H9 (cell line): ENCODE data around the gene FGFR3. TPM values are rescaled to one million over a fixed set of nuclear protein-coding genes. Genes with fewer than 3 reads are reported as not detected.
A peak's percentile ranks its signal among the peaks of the same experiment; 100 is the strongest.

Experiments used
- DNase-seq: peaks from one replicate; pipeline ENCODE4 v3.0.0-alpha.2; 2017
- H2AFZ ChIP-seq: one replicate; pipeline ENCODE4 v1.6.1; 2013; ENCODE audit warnings: mild to moderate bottlenecking, low read length, control low read depth, moderate library complexity
- H2AK5ac ChIP-seq: 2 replicates; pipeline ENCODE4 v1.6.1; 2013; ENCODE audit warnings: low read length, control low read depth, mixed read lengths; ENCODE audit not compliant: insufficient read length
- H2BK120ac ChIP-seq: one replicate; pipeline ENCODE4 v1.6.1; 2013; ENCODE audit warnings: low read depth, mild to moderate bottlenecking, low read length, control low read depth, inconsistent platforms; ENCODE audit not compliant: poor library complexity, severe bottlenecking
- H2BK12ac ChIP-seq: 2 replicates; pipeline ENCODE4 v1.6.1; 2013; ENCODE audit warnings: low read length, control low read depth, mixed read lengths, low read depth; ENCODE audit not compliant: insufficient read length
- H2BK15ac ChIP-seq: 2 replicates; pipeline ENCODE4 v1.6.1; 2013; ENCODE audit warnings: low read depth, low read length, control low read depth
- H2BK20ac ChIP-seq: one replicate; pipeline ENCODE4 v1.6.1; 2013; ENCODE audit warnings: low read depth, mild to moderate bottlenecking, low read length, control low read depth, inconsistent platforms; ENCODE audit not compliant: poor library complexity, severe bottlenecking
- H2BK5ac ChIP-seq: 2 replicates; pipeline ENCODE4 v1.6.1; 2013; ENCODE audit warnings: low read length, control low read depth, mixed read lengths; ENCODE audit not compliant: insufficient read length
- H3K14ac ChIP-seq: 2 replicates; pipeline ENCODE4 v1.6.1; 2013; ENCODE audit warnings: low read length, control low read depth; ENCODE audit not compliant: insufficient read depth
- H3K18ac ChIP-seq: 2 replicates; pipeline ENCODE4 v1.6.1; 2013; ENCODE audit warnings: low read depth, mild to moderate bottlenecking, mixed read lengths, low read length, control low read depth; ENCODE audit not compliant: insufficient read length
- H3K23ac ChIP-seq: 2 replicates; pipeline ENCODE4 v1.6.1; 2013; ENCODE audit warnings: low read length, control low read depth, mixed read lengths, low read depth; ENCODE audit not compliant: insufficient read length
- H3K23me2 ChIP-seq: 2 replicates; pipeline ENCODE4 v1.6.1; 2013; ENCODE audit warnings: low read depth, mild to moderate bottlenecking, mixed read lengths, low read length, control low read depth; ENCODE audit not compliant: insufficient read length, poor library complexity, severe bottlenecking
- H3K27ac ChIP-seq: 2 replicates; pipeline ENCODE4 v1.5.1; 2013; ENCODE audit warnings: low read length, control low read depth, mixed read lengths, low read depth; ENCODE audit not compliant: insufficient read length
- H3K27me3 ChIP-seq: 2 replicates; pipeline ENCODE4 v1.6.1; 2013; ENCODE audit warnings: low read length, control low read depth, inconsistent platforms; ENCODE audit not compliant: insufficient read depth
- H3K4ac ChIP-seq: 2 replicates; pipeline ENCODE4 v1.6.1; 2013; ENCODE audit warnings: low read depth, mild to moderate bottlenecking, control low read depth, inconsistent platforms, low read length, moderate library complexity
- H3K4me1 ChIP-seq: 2 replicates; pipeline ENCODE4 v1.6.1; 2013; ENCODE audit warnings: low read length, control low read depth, inconsistent platforms; ENCODE audit not compliant: insufficient read depth
- H3K4me2 ChIP-seq: 2 replicates; pipeline ENCODE4 v1.6.1; 2013; ENCODE audit warnings: low read length, control low read depth, mixed read lengths; ENCODE audit not compliant: insufficient read length, insufficient read depth
- H3K56ac ChIP-seq: 2 replicates; pipeline ENCODE4 v1.6.1; 2013; ENCODE audit warnings: low read depth, mild to moderate bottlenecking, mixed read lengths, low read length, control low read depth; ENCODE audit not compliant: insufficient read length
- H3K79me1 ChIP-seq: 2 replicates; pipeline ENCODE4 v1.6.1; 2013; ENCODE audit warnings: low read depth, mild to moderate bottlenecking, moderate library complexity, low read length, control low read depth, inconsistent platforms; ENCODE audit not compliant: insufficient read depth, poor library complexity, severe bottlenecking
- H3K79me2 ChIP-seq: 2 replicates; pipeline ENCODE4 v1.6.1; 2013; ENCODE audit warnings: low read length, control low read depth, inconsistent platforms; ENCODE audit not compliant: insufficient read depth
- H3K9ac ChIP-seq: 2 replicates; pipeline ENCODE4 v1.6.1; 2013; ENCODE audit warnings: low read length, control low read depth, mixed read lengths; ENCODE audit not compliant: insufficient read length; ENCODE audit errors: extremely low read depth
- H3K9me3 ChIP-seq: one replicate; pipeline ENCODE4 v1.6.1; 2013; ENCODE audit warnings: low read depth, low read length, inconsistent platforms; ENCODE audit not compliant: control insufficient read depth
- H3T11ph ChIP-seq: one replicate; pipeline ENCODE4 v1.6.1; 2013; ENCODE audit warnings: mild to moderate bottlenecking, low read length, control low read depth, inconsistent platforms
- H4K20me1 ChIP-seq: one replicate; pipeline ENCODE4 v1.6.1; 2013; ENCODE audit not compliant: control insufficient read depth, insufficient read length, insufficient read depth
- H4K5ac ChIP-seq: 2 replicates; pipeline ENCODE4 v1.6.1; 2013; ENCODE audit warnings: low read depth, mild to moderate bottlenecking, mixed read lengths, low read length, control low read depth; ENCODE audit not compliant: insufficient read length
- H4K8ac ChIP-seq: replicated peaks from 2 replicates; pipeline ENCODE4 v1.6.1; 2013; ENCODE audit warnings: low read length, control low read depth, mixed read lengths, low read depth; ENCODE audit not compliant: insufficient read length
- H4K91ac ChIP-seq: 2 replicates; pipeline ENCODE4 v1.6.1; 2013; ENCODE audit warnings: low read depth, mild to moderate bottlenecking, moderate library complexity, mixed read lengths, low read length, control low read depth; ENCODE audit not compliant: insufficient read length
- H3K27ac Mint-ChIP-seq, 3 experiments: 2 replicates in 2 of 3; 3 replicates in 1 of 3; pipeline ENCODE4 v1.8.0; 2020 to 2021; ENCODE audit warnings: mixed read lengths in 3 of 3, mild to moderate bottlenecking in 1 of 3, moderate library complexity in 1 of 3
- H3K27me3 Mint-ChIP-seq: 2 replicates; pipeline ENCODE4 v1.8.0; 2021; ENCODE audit warnings: low read depth, mild to moderate bottlenecking, moderate library complexity, mixed read lengths
- H3K36me3 Mint-ChIP-seq, 3 experiments: 2 replicates in 2 of 3; 3 replicates in 1 of 3; pipeline ENCODE4 v1.8.0; 2020 to 2021; ENCODE audit warnings: low read depth in 3 of 3, mixed read lengths in 3 of 3; ENCODE audit not compliant: insufficient read depth in 1 of 3
- H3K4me1 Mint-ChIP-seq, 2 experiments: 2 replicates each; pipeline ENCODE4 v1.8.0; 2020; ENCODE audit warnings: mixed read lengths in 2 of 2
- H3K4me3 Mint-ChIP-seq, 2 experiments: 2 replicates in 1 of 2; 3 replicates in 1 of 2; pipeline ENCODE4 v1.8.0; 2020 to 2021; ENCODE audit warnings: mild to moderate bottlenecking in 2 of 2, mixed read lengths in 2 of 2, moderate library complexity in 1 of 2
- H3K9me3 Mint-ChIP-seq, 2 experiments: 2 replicates in 1 of 2; 3 replicates in 1 of 2; pipeline ENCODE4 v1.8.0; 2020; ENCODE audit warnings: mild to moderate bottlenecking in 2 of 2, mixed read lengths in 2 of 2, moderate library complexity in 1 of 2
- CTCF ChIP-seq: fragments of 200-600 bp; sonication (generic); conservative IDR thresholded peaks from 3 replicates; pipeline ENCODE4 v1.8.0; 2021; ENCODE audit warnings: antibody characterized with exemption, mild to moderate bottlenecking
- WGBS: extraction: QIAGEN DNeasy Blood & Tissue Kit; methylation state at CpG from one replicate; pipeline ENCODE4 v1.1.7; 2013; ENCODE audit warnings: missing lambda C conversion rate, low lambda C conversion rate, mixed read lengths; ENCODE audit not compliant: insufficient read length; ENCODE audit errors: extremely low coverage; 5-methylcytosine and 5-hydroxymethylcytosine counted together
- total RNA-seq: library from RNA; stranded (reverse); gene quantifications from 2 replicates; pipeline ENCODE4 v1.2.1, GENCODE V29; 2021

The FGFR3 gene
- total RNA-seq, 1 experiment from 2014 or later, result 75.7 TPM

GRCh38 chr4:1793496-1793840, 375 bp downstream of the FGFR3 start:
- H3K4ac ChIP-seq, result no peak overlapping the region
- H3K23ac ChIP-seq, result no peak overlapping the region
- peaks cover 7% of the 10 kb centered on the region for H3K23me2 ChIP-seq
- H3K79me2 ChIP-seq, result no peaks in the 10 kb centered on the region
- H2BK20ac ChIP-seq, result no peak overlapping the region
- no peak overlapping the region for H2BK15ac ChIP-seq
- no peak for TF ChIP-seq CTCF
- H4K8ac ChIP-seq, result no peak overlapping the region
- no peak overlapping the region for H4K5ac ChIP-seq
- H3K9ac ChIP-seq, result no peak overlapping the region
- no peak for DNase-seq
- H2BK120ac ChIP-seq, result no peak overlapping the region
- H3K4me2 ChIP-seq, result peak overlapping the region; percentile 25
- no peaks in the 10 kb centered on the region for H3K9me3 ChIP-seq
- H3K56ac ChIP-seq, result no peak overlapping the region
- no peak overlapping the region for H2AFZ ChIP-seq
- no peaks in the 10 kb centered on the region for H3K4me1 ChIP-seq
- H3T11ph ChIP-seq, result no peak overlapping the region
- H3K9me3 Mint-ChIP-seq, result no peaks in the 10 kb centered on the region
- peaks cover 38% of the 10 kb centered on the region for H3K27me3 Mint-ChIP-seq
- no CpG with 5 or more reads among the region's 44 CpGs for WGBS
- no peak overlapping the region for H3K27ac Mint-ChIP-seq
- no peaks in the 10 kb centered on the region for H4K20me1 ChIP-seq
- no peak overlapping the region for H2BK12ac ChIP-seq
- no peak overlapping the region for H3K27ac ChIP-seq
- H3K36me3 Mint-ChIP-seq, result peaks cover 0 to 6% (median 5%) of the 10 kb centered on the region in 3 experiments; a peak in 2 of 7 replicates
- H3K79me1 ChIP-seq, result no peaks in the 10 kb centered on the region
- H3K27me3 ChIP-seq, result peaks cover 2% of the 10 kb centered on the region; the same call in 1 of the 2 replicates
- H3K18ac ChIP-seq, result no peak overlapping the region
- no peak overlapping the region for H2BK5ac ChIP-seq
- no peak overlapping the region for H4K91ac ChIP-seq
- no peak overlapping the region for H2AK5ac ChIP-seq
- H3K4me1 Mint-ChIP-seq, result peaks cover 10 to 23% of the 10 kb centered on the region in 2 experiments; a peak in 3 of 4 replicates
- H3K4me3 Mint-ChIP-seq, result no peak overlapping the region; a peak in 1 of 5 replicates
- H3K14ac ChIP-seq, result no peak overlapping the region; the same call in 1 of the 2 replicates
